NCI-H82 treated with DMSO at 0.1 percent for 48 hours (cell line): ENCODE results near the gene FKBP5.
"Not testable (repeated sequence)": the region's sequence is repeated elsewhere in the genome, so short reads cannot be mapped to it uniquely, and the experiment has no call there.

Experiments used
- DNase-seq: peaks from one replicate; lab custom pipeline; 2025; ENCODE audit not compliant: unreplicated experiment; lab: John Stamatoyannopoulos, UW

Gene FKBP5

GRCh38 chr6:35550437-35550836 is 138.3 kb downstream of the FKBP5 start:
- no peak for DNase-seq

GRCh38 chr6:35547676-35548075 is 141.0 kb downstream of the FKBP5 start:
- DNase-seq: no peak

- DNase-seq: peak; percentile 92
These were observed 143.8 kb downstream of the FKBP5 start for GRCh38 chr6:35544769-35545361.

- DNase-seq: no peak
These were observed 145.1 kb downstream of the FKBP5 start for GRCh38 chr6:35543459-35544193.

GRCh38 chr6:35541836-35542235 is 146.9 kb downstream of the FKBP5 start:
- no peak for DNase-seq

- no peak for DNase-seq
These were observed 149.5 kb downstream of the FKBP5 start for GRCh38 chr6:35539223-35539622.

GRCh38 chr6:35535847-35536246 is 152.9 kb downstream of the FKBP5 start:
- not testable (repeated sequence) for DNase-seq

GRCh38 chr6:35534407-35535170 is 154.1 kb downstream of the FKBP5 start:
- peak; percentile 100 for DNase-seq

GRCh38 chr6:35533981-35534380 is 154.7 kb downstream of the FKBP5 start:
- no peak for DNase-seq

- peak; percentile 75 for DNase-seq
These were observed 156.6 kb downstream of the FKBP5 start for GRCh38 chr6:35532126-35532525.

GRCh38 chr6:35524380-35525020 is 164.2 kb downstream of the FKBP5 start:
- no peak for DNase-seq
